CD14-positive monocyte (primary cell): ENCODE measurements around the gene SMYD3. TPM values are rescaled to one million over a fixed set of nuclear protein-coding genes. Genes with fewer than 3 reads are reported as not detected.

Source experiments
- DNase-seq, 3 donors: peaks; one replicate each; pipeline ENCODE4 v3.0.0-alpha.2; 2011 to 2022
- H2AFZ ChIP-seq: 2 replicates; pipeline ENCODE4 v1.6.0; 2012; ENCODE audit warnings: mild to moderate bottlenecking, low read depth, low read length, inconsistent platforms; ENCODE audit not compliant: insufficient read depth, poor library complexity, severe bottlenecking
- H3K27ac ChIP-seq, 2 donors: 1 replicate in 1 of 2; 2 replicates in 1 of 2; pipeline ENCODE4 v1.5.1; 2012 to 2013; ENCODE audit warnings: low read length in 2 of 2, control low read depth in 1 of 2, inconsistent platforms in 1 of 2, low read depth in 1 of 2, mild to moderate bottlenecking in 1 of 2
- H3K27me3 ChIP-seq, 2 donors: one replicate each; pipeline versions ENCODE4 v1.6.0 to v1.6.1; 2011 to 2013; ENCODE audit warnings: low read length in 2 of 2; ENCODE audit not compliant: control insufficient read depth in 2 of 2, insufficient read depth in 2 of 2
- H3K36me3 ChIP-seq, 2 donors: replicated peaks in 1 of 2; 1 replicate in 1 of 2; 2 replicates in 1 of 2; pipeline versions ENCODE4 v1.5.1 to v1.6.1; 2012 to 2013; ENCODE audit warnings: low read length in 2 of 2, control low read depth in 1 of 2, inconsistent platforms in 1 of 2, mild to moderate bottlenecking in 1 of 2; ENCODE audit not compliant: insufficient read depth in 2 of 2, control insufficient read depth in 1 of 2
- H3K4me1 ChIP-seq, 2 donors: 1 replicate in 1 of 2; 2 replicates in 1 of 2; pipeline versions ENCODE4 v1.5.1 to v1.6.1; 2012 to 2013; ENCODE audit warnings: low read length in 2 of 2, control low read depth in 1 of 2, inconsistent platforms in 1 of 2, mild to moderate bottlenecking in 1 of 2, moderate library complexity in 1 of 2; ENCODE audit not compliant: insufficient read depth in 2 of 2, control insufficient read depth in 1 of 2
- H3K4me2 ChIP-seq: replicated peaks from 2 replicates; pipeline ENCODE3; 2012; ENCODE audit warnings: low read length, moderate library complexity, mild to moderate bottlenecking; ENCODE audit not compliant: poor library complexity, severe bottlenecking; ENCODE audit errors: extremely low read depth
- H3K4me3 ChIP-seq, 3 experiments: fragments of 200-600 bp in 1 of 3; sonication (generic) in 1 of 3; replicated peaks in 1 of 3; 1 replicate in 2 of 3; 2 replicates in 1 of 3; pipeline ENCODE4 v1.5.1; 2011 to 2013; ENCODE audit warnings: low read length in 3 of 3, mild to moderate bottlenecking in 3 of 3, control low read depth in 2 of 3, low read depth in 2 of 3, inconsistent platforms in 1 of 3, moderate library complexity in 1 of 3
- H3K79me2 ChIP-seq: 2 replicates; pipeline ENCODE4 v1.6.0; 2012; ENCODE audit warnings: mild to moderate bottlenecking, control low read depth, inconsistent platforms, low read length, moderate library complexity; ENCODE audit not compliant: insufficient read depth
- H3K9ac ChIP-seq: 2 replicates; pipeline ENCODE4 v1.6.0; 2017; ENCODE audit warnings: low read length, mild to moderate bottlenecking; ENCODE audit not compliant: insufficient read depth, poor library complexity, severe bottlenecking
- H3K9me3 ChIP-seq, 2 donors: replicated peaks in 1 of 2; 1 replicate in 1 of 2; 2 replicates in 1 of 2; pipeline versions ENCODE4 v1.5.1 to v1.6.1; 2012 to 2013; ENCODE audit warnings: low read length in 2 of 2, control low read depth in 1 of 2; ENCODE audit not compliant: control insufficient read depth in 1 of 2, insufficient read depth in 1 of 2
- H4K20me1 ChIP-seq: 2 replicates; pipeline ENCODE4 v1.6.0; 2012; ENCODE audit warnings: mild to moderate bottlenecking, low read length, control low read depth, moderate library complexity; ENCODE audit not compliant: insufficient read depth
- H3K27ac Mint-ChIP-seq, 7 donors: one replicate each; pipeline ENCODE4 v1.8.0; 2020; ENCODE audit warnings: mild to moderate bottlenecking in 7 of 7, mixed read lengths in 7 of 7, moderate library complexity in 6 of 7, inconsistent platforms in 2 of 7
- H3K27me3 Mint-ChIP-seq, 3 donors: one replicate each; pipeline ENCODE4 v1.8.0; 2021 to 2022; ENCODE audit warnings: low read depth in 3 of 3, mild to moderate bottlenecking in 3 of 3, mixed read lengths in 3 of 3, moderate library complexity in 3 of 3, inconsistent platforms in 1 of 3
- H3K36me3 Mint-ChIP-seq, 2 donors: one replicate each; pipeline ENCODE4 v1.8.0; 2020; ENCODE audit warnings: mixed read lengths in 2 of 2, inconsistent platforms in 1 of 2, mild to moderate bottlenecking in 1 of 2
- H3K4me1 Mint-ChIP-seq: one replicate; pipeline ENCODE4 v1.8.0; 2020; ENCODE audit warnings: mild to moderate bottlenecking, mixed read lengths
- H3K4me3 Mint-ChIP-seq, 2 donors: one replicate each; pipeline ENCODE4 v1.8.0; 2020; ENCODE audit warnings: mild to moderate bottlenecking in 2 of 2, mixed read lengths in 2 of 2, moderate library complexity in 1 of 2
- H3K9me3 Mint-ChIP-seq, 7 donors: one replicate each; pipeline ENCODE4 v1.8.0; 2020 to 2022; ENCODE audit warnings: mixed read lengths in 7 of 7, mild to moderate bottlenecking in 6 of 7, moderate library complexity in 6 of 7, inconsistent platforms in 2 of 7
- CTCF ChIP-seq: fragments of 200-600 bp; IDR thresholded peaks from one replicate; pipeline ENCODE4 v1.8.0; 2022; ENCODE audit warnings: antibody characterized with exemption, mild to moderate bottlenecking
- WGBS: methylation state at CpG from one replicate; pipeline ENCODE4 v1.1.5; 2013; ENCODE audit warnings: missing lambda C conversion rate; ENCODE audit not compliant: insufficient coverage; 5-methylcytosine and 5-hydroxymethylcytosine counted together
- intact Hi-C, 2 donors: fragments of 100-400 bp; cut with micrococcal nuclease; formaldehyde crosslinking; loops; one replicate each; pipeline versions ENCODE4 v1.15.0 to v1.15.1; 2023
- polyA plus RNA-seq, 3 donors: library from polyadenylated mRNA; depleted of rRNA in 1 of 3; unstranded in 2 of 3; stranded (reverse) in 1 of 3; fragments of 300-500 nt in 2 of 3; fragments of >200 nt in 1 of 3; fragmentation: Illumina TruSeq in 2 of 3; gene quantifications; 1 replicate in 2 of 3; 2 replicates in 1 of 3; pipeline ENCODE4 v1.2.3, GENCODE V29; 2012 to 2021

Gene SMYD3
- polyA plus RNA-seq, 3 donors, result 2.7 to 8.4 (median 4.0) TPM

GRCh38 chr1:245810181-245810769 lies 696.8 kb downstream of the SMYD3 start:
- Mint-ChIP-seq H3K36me3 (no peaks in the 10 kb centered on the region), H3K27ac (no peak overlapping the region), H3K4me3 (no peak overlapping the region), H3K27me3 (peaks cover 0 to 2% (median 0%) of the 10 kb centered on the region in 3 donors), H3K9me3 (no peaks in the 10 kb centered on the region), H3K4me1 (peaks cover 12% of the 10 kb centered on the region)
- no peak overlapping the region for H2AFZ ChIP-seq
- intact Hi-C loops, result no loop called here
- no peaks in the 10 kb centered on the region for H3K27me3 ChIP-seq
- H3K36me3 ChIP-seq, result no peaks in the 10 kb centered on the region
- no peaks in the 10 kb centered on the region for H3K79me2 ChIP-seq
- no peak overlapping the region for H3K27ac ChIP-seq
- no peak overlapping the region for H3K9ac ChIP-seq
- no peak for TF ChIP-seq CTCF
- H3K4me2 ChIP-seq, result no peak overlapping the region
- H3K4me1 ChIP-seq, result peaks cover 4 to 5% of the 10 kb centered on the region in 2 donors
- H3K9me3 ChIP-seq, result no peaks in the 10 kb centered on the region
- H4K20me1 ChIP-seq, result no peaks in the 10 kb centered on the region
- WGBS, result 75% methylated on average over 3 of the region's 6 CpGs
- H3K4me3 ChIP-seq, result no peak overlapping the region
- no peak for DNase-seq

- TF ChIP-seq CTCF, result no peak
- Histone ChIP-seq H3K4me1 (peaks cover 4 to 5% of the 10 kb centered on the region in 2 donors), H3K9ac (no peak overlapping the region), H3K9me3 (no peaks in the 10 kb centered on the region), H3K27me3 (no peaks in the 10 kb centered on the region), H3K79me2 (no peaks in the 10 kb centered on the region), H3K36me3 (no peaks in the 10 kb centered on the region), H3K27ac (no peak overlapping the region), H3K4me3 (no peak overlapping the region), H4K20me1 (no peaks in the 10 kb centered on the region), H3K4me2 (no peak overlapping the region), H2AFZ (no peak overlapping the region)
- WGBS, result 95% methylated on average over 4 of the region's 5 CpGs
- no peak for DNase-seq
- no peak overlapping the region for H3K27ac Mint-ChIP-seq
- intact Hi-C loops, result no loop called here
- no peaks in the 10 kb centered on the region for H3K36me3 Mint-ChIP-seq
- no peaks in the 10 kb centered on the region for H3K9me3 Mint-ChIP-seq
- peaks cover 0 to 2% (median 0%) of the 10 kb centered on the region in 3 donors for H3K27me3 Mint-ChIP-seq
- peaks cover 12% of the 10 kb centered on the region for H3K4me1 Mint-ChIP-seq
- H3K4me3 Mint-ChIP-seq, result no peak overlapping the region
Observed at GRCh38 chr1:245809361-245809760, 697.7 kb downstream of the SMYD3 start.
